HEK293 (cell line): ENCODE data around the gene CHCHD6.

Source experiments
- CTCF ChIA-PET: fragments of 350-600 bp; formaldehyde crosslinking; extraction: SDS; loops from one replicate; lab custom pipeline; 2021; ENCODE audit warnings: antibody characterized with exemption; lab: Yijun Ruan, JAX
- POLR2A ChIA-PET: fragments of 300-600 bp; formaldehyde crosslinking; extraction: SDS; loops from one replicate; lab custom pipeline; 2020; ENCODE audit warnings: antibody characterized with exemption, inconsistent platforms; lab: Yijun Ruan, JAX
- H3K27ac ChIP-seq: fragments of 200-500 bp; sonication (Bioruptor generic); 2 replicates; pipeline ENCODE4 v1.5.1; 2014; ENCODE audit warnings: low read depth, low read length, control low read depth, inconsistent platforms; ENCODE audit errors: extremely low read depth
- H3K36me3 ChIP-seq, 2 experiments: fragments of 200-500 bp in 1 of 2; sonication (Bioruptor generic) in 1 of 2; 1 replicate in 1 of 2; 2 replicates in 1 of 2; pipeline ENCODE4 v1.5.1; 2014 to 2017; ENCODE audit warnings: inconsistent platforms in 2 of 2, low read length in 2 of 2; ENCODE audit not compliant: control insufficient read depth in 2 of 2, insufficient read depth in 1 of 2
- H3K4me1 ChIP-seq: fragments of 200-500 bp; sonication (Bioruptor generic); 2 replicates; pipeline ENCODE4 v1.5.1; 2014; ENCODE audit warnings: mild to moderate bottlenecking, low read length, inconsistent platforms; ENCODE audit not compliant: control insufficient read depth, insufficient read depth
- H3K4me3 ChIP-seq: 2 replicates; pipeline ENCODE4 v1.5.1; 2011; ENCODE audit warnings: low read depth, mild to moderate bottlenecking, control low read depth, low read length, moderate library complexity
- H3K9me3 ChIP-seq: fragments of 200-500 bp; sonication (Bioruptor generic); 2 replicates; pipeline ENCODE4 v1.5.1; 2014; ENCODE audit warnings: low read depth, low read length, inconsistent platforms; ENCODE audit not compliant: control insufficient read depth, insufficient read depth
- BCL6B ChIP-seq: fragments of 450-650 bp; formaldehyde crosslinking; IDR thresholded peaks from 2 replicates; pipeline ENCODE4 v1.5.1; 2017; ENCODE audit warnings: missing biosample characterization, missing genetic modification characterization
- FEZF1 ChIP-seq: fragments of 450-650 bp; formaldehyde crosslinking; IDR thresholded peaks from 2 replicates; pipeline ENCODE4 v1.5.1; 2016; ENCODE audit warnings: missing biosample characterization, missing genetic modification characterization
- KLF16 ChIP-seq: fragments of 450-650 bp; formaldehyde crosslinking; IDR thresholded peaks from 2 replicates; pipeline ENCODE4 v1.5.1; 2017; ENCODE audit warnings: missing biosample characterization, missing genetic modification characterization
- KLF9 ChIP-seq: fragments of 450-650 bp; formaldehyde crosslinking; IDR thresholded peaks from 2 replicates; pipeline ENCODE4 v1.5.1; 2016; ENCODE audit warnings: missing biosample characterization, missing genetic modification characterization, low read depth
- TRIM28 ChIP-seq: IDR thresholded peaks from 2 replicates; pipeline ENCODE4 v1.6.1; 2011; ENCODE audit warnings: low read length, control low read depth, borderline replicate concordance
- ZBTB17 ChIP-seq: fragments of 450-650 bp; formaldehyde crosslinking; IDR thresholded peaks from 2 replicates; pipeline ENCODE4 v1.5.1; 2016; ENCODE audit warnings: missing biosample characterization, missing genetic modification characterization
- ZIC2 ChIP-seq: fragments of 450-650 bp; formaldehyde crosslinking; IDR thresholded peaks from 2 replicates; pipeline ENCODE4 v1.5.1; 2016; ENCODE audit warnings: missing biosample characterization, missing genetic modification characterization
- ZNF10 ChIP-seq: fragments of 450-650 bp; formaldehyde crosslinking; IDR thresholded peaks from 2 replicates; pipeline ENCODE4 v1.5.1; 2017; ENCODE audit warnings: missing biosample characterization, missing genetic modification characterization
- ZNF121 ChIP-seq: fragments of 450-650 bp; formaldehyde crosslinking; IDR thresholded peaks from 2 replicates; pipeline ENCODE4 v1.5.1; 2016; ENCODE audit warnings: missing biosample characterization, missing genetic modification characterization
- ZNF138 ChIP-seq: fragments of 450-650 bp; formaldehyde crosslinking; IDR thresholded peaks from 2 replicates; pipeline ENCODE4 v1.5.1; 2016; ENCODE audit warnings: missing biosample characterization, missing genetic modification characterization, borderline replicate concordance
- ZNF155 ChIP-seq: fragments of 450-650 bp; formaldehyde crosslinking; IDR thresholded peaks from 2 replicates; pipeline ENCODE4 v1.5.1; 2016; ENCODE audit warnings: missing biosample characterization, missing genetic modification characterization
- ZNF19 ChIP-seq: fragments of 450-650 bp; formaldehyde crosslinking; IDR thresholded peaks from 2 replicates; pipeline ENCODE4; 2016; ENCODE audit warnings: missing biosample characterization, missing genetic modification characterization, low read depth
- ZNF221 ChIP-seq: fragments of 450-650 bp; formaldehyde crosslinking; IDR thresholded peaks from 2 replicates; pipeline ENCODE4 v1.5.1; 2017; ENCODE audit warnings: missing biosample characterization, missing genetic modification characterization, borderline replicate concordance
- ZNF223 ChIP-seq: fragments of 450-650 bp; formaldehyde crosslinking; IDR thresholded peaks from 2 replicates; pipeline ENCODE4 v1.5.1; 2016; ENCODE audit warnings: missing biosample characterization, missing genetic modification characterization
- ZNF24 ChIP-seq: fragments of 450-650 bp; formaldehyde crosslinking; IDR thresholded peaks from 2 replicates; pipeline ENCODE4 v1.5.1; 2016; ENCODE audit warnings: missing biosample characterization, missing genetic modification characterization
- ZNF302 ChIP-seq: fragments of 450-650 bp; formaldehyde crosslinking; IDR thresholded peaks from 2 replicates; pipeline ENCODE4 v1.5.1; 2016; ENCODE audit warnings: missing biosample characterization, missing genetic modification characterization, low read depth
- ZNF416 ChIP-seq: fragments of 450-650 bp; formaldehyde crosslinking; IDR thresholded peaks from 2 replicates; pipeline ENCODE4 v1.5.1; 2016; ENCODE audit warnings: missing biosample characterization, missing genetic modification characterization
- ZNF561 ChIP-seq: fragments of 450-650 bp; IDR thresholded peaks from 2 replicates; pipeline ENCODE4 v1.5.1; 2018; ENCODE audit warnings: missing biosample characterization, missing genetic modification characterization, borderline replicate concordance
- ZNF837 ChIP-seq: fragments of 450-650 bp; formaldehyde crosslinking; IDR thresholded peaks from 2 replicates; pipeline ENCODE4 v1.5.1; 2016; ENCODE audit warnings: missing biosample characterization, missing genetic modification characterization
- ZSCAN16 ChIP-seq: fragments of 450-650 bp; formaldehyde crosslinking; IDR thresholded peaks from 2 replicates; pipeline ENCODE4 v1.5.1; 2016; ENCODE audit warnings: missing biosample characterization, missing genetic modification characterization
- ZXDB ChIP-seq: fragments of 450-650 bp; formaldehyde crosslinking; IDR thresholded peaks from 2 replicates; pipeline ENCODE4 v1.5.1; 2016; ENCODE audit warnings: missing biosample characterization, missing genetic modification characterization
- TF ChIP-seq, protein P1 (sequence below): fragments of 450-650 bp; formaldehyde crosslinking; IDR thresholded peaks from 2 replicates; pipeline ENCODE4 v1.5.1; 2017; ENCODE audit warnings: missing biosample characterization, missing genetic modification characterization
- TF ChIP-seq, protein P2 (sequence below): fragments of 450-650 bp; formaldehyde crosslinking; IDR thresholded peaks from 2 replicates; pipeline ENCODE4 v1.5.1; 2017; ENCODE audit warnings: missing biosample characterization, missing genetic modification characterization

Gene CHCHD6

GRCh38 chr3:126765187-126766069 lies 61.4 kb downstream of the CHCHD6 start (continued):
- TF ChIP-seq ZNF24 (tag by site-specific recombination) (no peak), ZIC2 (tag by site-specific recombination) (no peak), BCL6B (tag by site-specific recombination) (no peak), ZNF561 (tag by site-specific recombination) (no peak), ZNF223 (tag by site-specific recombination) (no peak), ZNF416 (no peak), ZXDB (no peak), ZNF19 (no peak)

- Histone ChIP-seq H3K27ac (no peak overlapping the region), H3K4me3 (no peak overlapping the region), H3K9me3 (no peaks in the 10 kb centered on the region)
- ChIA-PET POLR2A (no interaction called here), CTCF (interaction anchor here (1.7 kb wide), 1 partner anchor 13 kb away, joined by 11 read pairs; no protein-coding TSS in a partner anchor)
- no peak for TF ChIP-seq KLF16 (tag by site-specific recombination)
- TF ChIP-seq ZNF10 (tag by site-specific recombination): no peak
- no peak for TF ChIP-seq KLF9 (tag by site-specific recombination)
- no peak for TF ChIP-seq ZNF121 (tag by site-specific recombination)
- no peak for TF ChIP-seq ZNF155 (tag by site-specific recombination)
- no peak for TF ChIP-seq FEZF1 (tag by site-specific recombination)
- no peak for TF ChIP-seq ZSCAN16
- TF ChIP-seq ZBTB17 (tag by site-specific recombination): no peak
- no peak for TF ChIP-seq TRIM28
- TF ChIP-seq, protein P1, sequence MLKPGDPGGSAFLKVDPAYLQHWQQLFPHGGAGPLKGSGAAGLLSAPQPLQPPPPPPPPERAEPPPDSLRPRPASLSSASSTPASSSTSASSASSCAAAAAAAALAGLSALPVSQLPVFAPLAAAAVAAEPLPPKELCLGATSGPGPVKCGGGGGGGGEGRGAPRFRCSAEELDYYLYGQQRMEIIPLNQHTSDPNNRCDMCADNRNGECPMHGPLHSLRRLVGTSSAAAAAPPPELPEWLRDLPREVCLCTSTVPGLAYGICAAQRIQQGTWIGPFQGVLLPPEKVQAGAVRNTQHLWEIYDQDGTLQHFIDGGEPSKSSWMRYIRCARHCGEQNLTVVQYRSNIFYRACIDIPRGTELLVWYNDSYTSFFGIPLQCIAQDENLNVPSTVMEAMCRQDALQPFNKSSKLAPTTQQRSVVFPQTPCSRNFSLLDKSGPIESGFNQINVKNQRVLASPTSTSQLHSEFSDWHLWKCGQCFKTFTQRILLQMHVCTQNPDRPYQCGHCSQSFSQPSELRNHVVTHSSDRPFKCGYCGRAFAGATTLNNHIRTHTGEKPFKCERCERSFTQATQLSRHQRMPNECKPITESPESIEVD (tag by site-specific recombination): no peak
- no peak for TF ChIP-seq ZNF837
- TF ChIP-seq ZNF138 (tag by site-specific recombination): no peak
- TF ChIP-seq, protein P2, sequence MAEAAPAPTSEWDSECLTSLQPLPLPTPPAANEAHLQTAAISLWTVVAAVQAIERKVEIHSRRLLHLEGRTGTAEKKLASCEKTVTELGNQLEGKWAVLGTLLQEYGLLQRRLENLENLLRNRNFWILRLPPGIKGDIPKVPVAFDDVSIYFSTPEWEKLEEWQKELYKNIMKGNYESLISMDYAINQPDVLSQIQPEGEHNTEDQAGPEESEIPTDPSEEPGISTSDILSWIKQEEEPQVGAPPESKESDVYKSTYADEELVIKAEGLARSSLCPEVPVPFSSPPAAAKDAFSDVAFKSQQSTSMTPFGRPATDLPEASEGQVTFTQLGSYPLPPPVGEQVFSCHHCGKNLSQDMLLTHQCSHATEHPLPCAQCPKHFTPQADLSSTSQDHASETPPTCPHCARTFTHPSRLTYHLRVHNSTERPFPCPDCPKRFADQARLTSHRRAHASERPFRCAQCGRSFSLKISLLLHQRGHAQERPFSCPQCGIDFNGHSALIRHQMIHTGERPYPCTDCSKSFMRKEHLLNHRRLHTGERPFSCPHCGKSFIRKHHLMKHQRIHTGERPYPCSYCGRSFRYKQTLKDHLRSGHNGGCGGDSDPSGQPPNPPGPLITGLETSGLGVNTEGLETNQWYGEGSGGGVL (tag by site-specific recombination): no peak
- TF ChIP-seq ZNF302 (tag by site-specific recombination): no peak
- TF ChIP-seq ZNF221 (tag by site-specific recombination): no peak
- TF ChIP-seq ZNF19: no peak
- TF ChIP-seq, all 188 proteins: peak for 0
- peaks cover 0 to 5% of the 10 kb centered on the region in 2 experiments; a peak in 1 of 3 replicates for H3K36me3 ChIP-seq
- no peaks in the 10 kb centered on the region for H3K4me1 ChIP-seq
These were observed 62.6 kb downstream of the CHCHD6 start for GRCh38 chr3:126766653-126767052.
